Activated CD4-positive, alpha-beta T cell treated with anti-CD3 and anti-CD28 coated beads, Interleukin-2, Interleukin-4, amounts not matched to agents 100 ng/mL and 50 ng/mL, durations not matched to agents 16 hours and 8 hours (primary cell): ENCODE data around the gene CPNE7.
A peak's percentile ranks its signal among the peaks of the same experiment; 100 is the strongest.

Source experiments
- DNase-seq: peaks from one replicate; pipeline ENCODE4 v3.0.0-alpha.2; 2020; ENCODE audit warnings: low spot score

CPNE7 gene

GRCh38 chr16:89575247-89576152, at the start of gene CPNE7:
Gene CPNE7 (plus strand): TSS chr16:89575758. CDS start chr16:89575898, 140 bp downstream.
- no peak for DNase-seq

GRCh38 chr16:89529097-89529496, 46.5 kb upstream of the CPNE7 start:
- no peak for DNase-seq

GRCh38 chr16:89530401-89531381, 44.9 kb upstream of the CPNE7 start:
- no peak for DNase-seq

- no peak for DNase-seq
These were observed 43.6 kb upstream of the CPNE7 start for GRCh38 chr16:89531821-89532526.

GRCh38 chr16:89534252-89534756, 41.3 kb upstream of the CPNE7 start:
- peak; percentile 15 for DNase-seq

- DNase-seq = no peak
These were observed 39.2 kb upstream of the CPNE7 start for GRCh38 chr16:89536371-89536770.

- DNase-seq = no peak
These were observed 38.5 kb upstream of the CPNE7 start for GRCh38 chr16:89536886-89537548.

- no peak for DNase-seq
These were observed 38.0 kb upstream of the CPNE7 start for GRCh38 chr16:89537549-89537925.

- no peak for DNase-seq
These were observed 37.3 kb upstream of the CPNE7 start for GRCh38 chr16:89538286-89538685.

GRCh38 chr16:89540557-89540956, 35.0 kb upstream of the CPNE7 start:
- DNase-seq = no peak

- no peak for DNase-seq
These were observed 33.8 kb upstream of the CPNE7 start for GRCh38 chr16:89541792-89542191.

GRCh38 chr16:89544113-89544512, 31.4 kb upstream of the CPNE7 start:
- DNase-seq = no peak

GRCh38 chr16:89544713-89545043, 30.9 kb upstream of the CPNE7 start:
- no peak for DNase-seq

GRCh38 chr16:89545044-89545830, 30.3 kb upstream of the CPNE7 start:
- DNase-seq = no peak

GRCh38 chr16:89545831-89546574, 29.6 kb upstream of the CPNE7 start:
- DNase-seq = no peak

GRCh38 chr16:89546781-89547180, 28.8 kb upstream of the CPNE7 start:
- DNase-seq = no peak

- DNase-seq = no peak
These were observed 28.3 kb upstream of the CPNE7 start for GRCh38 chr16:89547291-89547690.

- no peak for DNase-seq
These were observed 27.7 kb upstream of the CPNE7 start for GRCh38 chr16:89547860-89548259.

- DNase-seq = no peak
These were observed 27.1 kb upstream of the CPNE7 start for GRCh38 chr16:89548344-89549006.
